Lower lobe of right lung (tissue), 2 donors: ENCODE measurements around the gene TRIML2. TPM values are rescaled to one million over a fixed set of nuclear protein-coding genes. Genes with fewer than 3 reads are reported as not detected.

Experiments used
- ATAC-seq, 2 donors: fragments of 200-7000 bp; cut with Tn5 transposase; one replicate each; pipeline ENCODE4 v1.9.1; 2020 to 2022; ENCODE audit warnings: mild to moderate bottlenecking in 2 of 2, moderate library complexity in 2 of 2
- DNase-seq: peaks from one replicate; pipeline ENCODE4 v3.0.0-alpha.2; 2020
- H3K27ac ChIP-seq: fragments of 200-600 bp; one replicate; pipeline ENCODE4 v1.8.0; 2022
- H3K27me3 ChIP-seq: fragments of 200-600 bp; one replicate; pipeline ENCODE4 v1.8.0; 2022; ENCODE audit warnings: low read depth
- H3K36me3 ChIP-seq: fragments of 200-600 bp; one replicate; pipeline ENCODE4 v1.8.0; 2022; ENCODE audit warnings: mild to moderate bottlenecking
- H3K4me1 ChIP-seq: fragments of 200-600 bp; one replicate; pipeline ENCODE4 v1.8.0; 2022
- H3K4me3 ChIP-seq: fragments of 200-600 bp; one replicate; pipeline ENCODE4 v1.8.0; 2022; ENCODE audit warnings: mild to moderate bottlenecking
- H3K9me3 ChIP-seq: fragments of 200-600 bp; one replicate; pipeline ENCODE4 v1.8.0; 2022
- intact Hi-C: fragments of 100-400 bp; cut with DNase I; formaldehyde crosslinking; loops from one replicate; pipeline ENCODE4 v1.11.0; 2022
- long read RNA-seq: library from polyadenylated mRNA; unstranded; transcript quantifications from one replicate; pipeline ENCODE4 v2.0.0, GENCODE V29; 2021
- total RNA-seq: library from RNA; stranded (reverse); fragmentation: NEBNext Ultra II Directional; extraction: Animal tissue kit (Norgen Biotek cat#: 25700); gene quantifications from one replicate; pipeline ENCODE4 v1.2.1, GENCODE V29; 2021
- TF ChIP-seq, protein P1 (sequence below): fragments of 200-600 bp; IDR thresholded peaks from one replicate; pipeline ENCODE4 v1.8.0; 2022; ENCODE audit warnings: antibody characterized with exemption, mild to moderate bottlenecking
- donor health status: DM: no; HTN: yes; CAD: no; lungs with severe emphysema.

Gene TRIML2, protein sequence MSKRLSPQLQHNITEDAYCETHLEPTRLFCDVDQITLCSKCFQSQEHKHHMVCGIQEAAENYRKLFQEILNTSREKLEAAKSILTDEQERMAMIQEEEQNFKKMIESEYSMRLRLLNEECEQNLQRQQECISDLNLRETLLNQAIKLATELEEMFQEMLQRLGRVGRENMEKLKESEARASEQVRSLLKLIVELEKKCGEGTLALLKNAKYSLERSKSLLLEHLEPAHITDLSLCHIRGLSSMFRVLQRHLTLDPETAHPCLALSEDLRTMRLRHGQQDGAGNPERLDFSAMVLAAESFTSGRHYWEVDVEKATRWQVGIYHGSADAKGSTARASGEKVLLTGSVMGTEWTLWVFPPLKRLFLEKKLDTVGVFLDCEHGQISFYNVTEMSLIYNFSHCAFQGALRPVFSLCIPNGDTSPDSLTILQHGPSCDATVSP
- total RNA-seq: not detected
- long read RNA-seq: 0 reads

DNA sequence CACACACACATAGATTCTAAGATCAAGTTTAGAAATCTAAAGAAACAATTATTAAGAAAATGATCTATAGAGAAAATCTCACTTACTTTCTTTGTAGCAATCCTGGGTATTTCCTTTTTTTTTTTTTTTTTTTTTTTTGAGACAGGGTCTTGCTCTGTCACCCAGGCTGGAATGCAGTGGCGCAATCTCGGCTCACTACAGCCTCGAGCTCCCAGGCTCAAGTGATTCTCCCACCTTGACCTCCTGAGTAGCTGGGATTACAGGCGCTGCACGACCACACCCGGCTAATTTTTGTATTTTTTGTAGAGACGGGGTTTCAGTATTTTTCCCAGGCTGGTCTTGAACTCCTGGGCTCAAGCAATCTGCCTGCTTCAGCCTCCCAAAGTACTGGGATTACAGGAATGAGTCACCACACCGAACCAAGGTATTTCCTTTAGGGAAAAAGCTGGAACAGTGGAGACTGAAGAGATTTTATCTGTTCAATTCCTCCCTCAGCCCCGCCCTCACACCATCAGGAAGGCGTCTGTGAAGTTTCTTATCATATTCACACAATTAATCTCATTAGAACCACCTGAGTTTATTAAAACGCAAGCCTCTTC, at the start of gene TRIML2:
TRIML2 (minus strand) TSS at position 447 of the 599 bp plus-strand sequence. CDS start 4,235 bp downstream, outside the sequence.
- intact Hi-C loops: no loop called here

DNA sequence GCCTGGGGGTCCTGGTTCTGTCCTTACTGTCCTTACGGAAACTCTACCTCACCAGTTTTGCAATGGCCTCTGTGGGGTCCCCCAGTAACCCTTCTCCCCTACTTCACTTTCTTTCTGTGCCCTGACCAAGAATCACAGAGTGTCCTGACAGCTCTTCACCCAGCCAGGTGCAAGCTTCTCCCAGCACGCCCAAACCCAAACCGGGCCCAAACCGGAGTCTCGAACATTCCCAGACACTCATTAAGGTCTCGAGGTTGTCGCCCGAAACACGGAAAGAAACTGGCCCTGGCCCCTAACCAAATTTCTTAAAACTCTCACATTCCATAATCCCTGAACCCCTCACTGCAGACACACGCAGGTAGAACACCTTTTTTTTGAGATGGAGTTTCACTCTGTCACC, 48.9 kb upstream of the TRIML2 start:
- Histone ChIP-seq H3K9me3 (no peaks in the 10 kb centered on the region), H3K4me1 (no peaks in the 10 kb centered on the region), H3K27ac (no peak overlapping the region), H3K27me3 (no peaks in the 10 kb centered on the region), H3K36me3 (no peaks in the 10 kb centered on the region), H3K4me3 (no peak overlapping the region)
- TF ChIP-seq, protein P1, sequence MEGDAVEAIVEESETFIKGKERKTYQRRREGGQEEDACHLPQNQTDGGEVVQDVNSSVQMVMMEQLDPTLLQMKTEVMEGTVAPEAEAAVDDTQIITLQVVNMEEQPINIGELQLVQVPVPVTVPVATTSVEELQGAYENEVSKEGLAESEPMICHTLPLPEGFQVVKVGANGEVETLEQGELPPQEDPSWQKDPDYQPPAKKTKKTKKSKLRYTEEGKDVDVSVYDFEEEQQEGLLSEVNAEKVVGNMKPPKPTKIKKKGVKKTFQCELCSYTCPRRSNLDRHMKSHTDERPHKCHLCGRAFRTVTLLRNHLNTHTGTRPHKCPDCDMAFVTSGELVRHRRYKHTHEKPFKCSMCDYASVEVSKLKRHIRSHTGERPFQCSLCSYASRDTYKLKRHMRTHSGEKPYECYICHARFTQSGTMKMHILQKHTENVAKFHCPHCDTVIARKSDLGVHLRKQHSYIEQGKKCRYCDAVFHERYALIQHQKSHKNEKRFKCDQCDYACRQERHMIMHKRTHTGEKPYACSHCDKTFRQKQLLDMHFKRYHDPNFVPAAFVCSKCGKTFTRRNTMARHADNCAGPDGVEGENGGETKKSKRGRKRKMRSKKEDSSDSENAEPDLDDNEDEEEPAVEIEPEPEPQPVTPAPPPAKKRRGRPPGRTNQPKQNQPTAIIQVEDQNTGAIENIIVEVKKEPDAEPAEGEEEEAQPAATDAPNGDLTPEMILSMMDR: no peak
- DNase-seq (no peak), ATAC-seq (no peak)
- intact Hi-C loops: no loop called here

More for the DNA sequence above, at the start of gene TRIML2:
- no peaks in the 10 kb centered on the region for H3K27me3 ChIP-seq
- no peak within 1 kb of the TSS for H3K27ac ChIP-seq
- TF ChIP-seq, protein P1: no peak
- peaks cover 5% of the 10 kb centered on the region for H3K9me3 ChIP-seq
- H3K36me3 ChIP-seq: no peaks in the 10 kb centered on the region
- no peak for DNase-seq
- no peak within 1 kb of the TSS for H3K4me3 ChIP-seq
- no peaks in the 10 kb centered on the region for H3K4me1 ChIP-seq
- ATAC-seq: no peak

DNA sequence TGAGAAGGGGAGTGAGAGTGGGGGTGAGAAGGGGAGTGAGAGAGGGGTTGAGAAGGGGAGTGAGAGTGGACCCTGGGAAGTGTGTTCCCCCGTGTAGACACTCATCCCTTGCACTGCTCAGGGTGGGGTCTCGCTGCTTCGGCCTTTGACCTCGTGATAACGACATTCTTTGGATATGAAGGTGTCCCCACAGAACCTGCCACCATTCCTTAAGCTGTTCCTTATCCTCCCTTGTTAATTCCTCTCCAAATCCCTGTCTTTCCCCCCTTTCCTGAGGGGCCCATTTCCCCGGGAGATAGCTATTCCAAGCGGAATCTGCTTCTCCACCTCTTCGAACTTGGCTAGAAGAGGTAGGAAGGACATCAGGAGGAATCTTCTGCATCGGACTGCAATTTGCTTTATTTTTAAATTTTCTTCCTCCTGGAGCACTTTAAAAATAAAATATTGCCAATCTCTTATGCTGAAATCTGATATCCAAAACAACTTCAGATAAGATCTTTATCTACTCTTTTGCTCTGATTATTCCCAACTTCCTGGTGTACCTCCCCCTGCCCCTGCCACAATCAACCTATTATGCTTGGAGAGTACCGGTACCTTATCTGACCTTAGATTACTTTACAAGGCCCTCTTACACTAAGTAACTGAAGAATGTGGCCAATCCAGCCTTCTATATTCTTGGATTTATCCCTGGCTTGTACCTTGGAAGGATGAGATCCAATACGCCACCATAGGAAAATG, 45.4 kb upstream of the TRIML2 start:
- Histone ChIP-seq H3K27me3 (no peaks in the 10 kb centered on the region), H3K9me3 (no peaks in the 10 kb centered on the region), H3K27ac (no peak overlapping the region), H3K4me3 (no peak overlapping the region), H3K4me1 (no peaks in the 10 kb centered on the region), H3K36me3 (no peaks in the 10 kb centered on the region)
- TF ChIP-seq, protein P1: no peak
- no peak for ATAC-seq
- intact Hi-C loops: no loop called here
- DNase-seq: no peak

DNA sequence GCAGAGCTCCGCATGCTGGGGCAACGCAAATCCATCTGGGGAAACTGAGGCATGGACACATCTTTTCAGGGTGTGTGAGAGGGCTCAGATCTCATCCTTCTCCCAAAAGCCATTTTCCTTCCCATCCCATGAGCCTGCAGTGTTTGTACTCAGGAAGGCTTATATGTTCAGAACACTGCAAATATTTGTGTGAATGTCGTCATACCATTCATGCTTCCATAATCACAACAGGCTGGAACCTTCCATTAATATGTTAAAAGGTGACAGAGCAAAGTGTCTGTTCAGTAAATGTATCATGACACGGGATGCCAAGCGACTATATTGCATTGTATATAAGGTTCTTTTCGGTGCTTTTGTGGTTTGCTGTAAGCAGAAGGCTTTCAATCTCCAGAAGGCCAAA, 38.4 kb upstream of the TRIML2 start:
- no peak for DNase-seq
- TF ChIP-seq, protein P1: no peak
- H3K4me3 ChIP-seq: no peak overlapping the region
- no peaks in the 10 kb centered on the region for H3K27me3 ChIP-seq
- no peak overlapping the region for H3K27ac ChIP-seq
- no peaks in the 10 kb centered on the region for H3K4me1 ChIP-seq
- intact Hi-C loops: no loop called here
- no peaks in the 10 kb centered on the region for H3K9me3 ChIP-seq
- ATAC-seq: no peak
- H3K36me3 ChIP-seq: no peaks in the 10 kb centered on the region

DNA sequence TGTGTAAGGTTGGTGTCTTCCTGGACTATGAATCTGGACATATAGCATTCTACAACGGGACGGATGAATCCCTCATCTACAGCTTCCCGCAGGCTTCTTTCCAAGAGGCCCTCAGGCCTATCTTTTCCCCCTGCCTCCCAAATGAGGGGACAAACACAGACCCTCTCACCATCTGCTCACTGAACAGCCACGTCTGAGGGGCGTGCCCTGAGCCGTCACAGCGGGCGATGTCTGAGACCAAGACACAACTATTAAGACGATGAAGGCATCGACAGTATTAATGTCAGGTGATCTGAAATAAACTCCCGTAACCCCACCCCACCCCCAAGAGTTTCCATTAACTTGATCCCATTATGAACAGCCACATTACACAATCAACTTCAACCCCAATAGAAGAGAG, 37.8 kb upstream of the TRIML2 start:
- Histone ChIP-seq H3K36me3 (no peaks in the 10 kb centered on the region), H3K27me3 (no peaks in the 10 kb centered on the region), H3K27ac (no peak overlapping the region), H3K4me1 (no peaks in the 10 kb centered on the region), H3K9me3 (no peaks in the 10 kb centered on the region), H3K4me3 (no peak overlapping the region)
- no peak for DNase-seq
- TF ChIP-seq, protein P1: no peak
- intact Hi-C loops: no loop called here
- ATAC-seq: no peak
